ENCODE data around the gene KHK. TPM values are rescaled to one million over a fixed set of nuclear protein-coding genes. Genes with fewer than 3 reads are reported as not detected.

KHK gene
- polyA plus RNA-seq, 1 of the 3 experiments (the other 2 are of a cell fraction), result 10.3 TPM

DNA sequence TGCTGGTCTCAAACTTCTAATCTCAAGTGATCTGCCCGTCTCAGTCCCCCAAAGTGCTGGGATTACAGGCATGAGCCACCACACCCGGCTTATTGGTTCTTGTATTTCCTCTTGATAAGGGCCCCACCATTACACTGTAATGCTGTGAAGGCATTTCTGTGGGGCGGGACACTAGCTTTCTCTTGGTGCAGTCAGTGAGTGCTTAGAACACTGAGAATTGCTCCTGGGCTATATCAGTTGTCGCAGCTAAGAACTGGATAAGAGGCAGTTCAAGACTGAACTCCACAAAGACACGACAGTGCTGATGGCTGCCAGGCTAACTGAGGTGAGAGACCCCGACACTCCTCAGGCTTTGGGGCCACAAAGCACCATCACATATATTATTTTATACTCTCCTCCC is 2.1 kb downstream of the KHK start:
- H3K4me3 ChIP-seq (ENCODE audit: low read depth in 2 of 2, low read length in 1 of 2), result no peak overlapping the region
- TF ChIP-seq, protein P1, sequence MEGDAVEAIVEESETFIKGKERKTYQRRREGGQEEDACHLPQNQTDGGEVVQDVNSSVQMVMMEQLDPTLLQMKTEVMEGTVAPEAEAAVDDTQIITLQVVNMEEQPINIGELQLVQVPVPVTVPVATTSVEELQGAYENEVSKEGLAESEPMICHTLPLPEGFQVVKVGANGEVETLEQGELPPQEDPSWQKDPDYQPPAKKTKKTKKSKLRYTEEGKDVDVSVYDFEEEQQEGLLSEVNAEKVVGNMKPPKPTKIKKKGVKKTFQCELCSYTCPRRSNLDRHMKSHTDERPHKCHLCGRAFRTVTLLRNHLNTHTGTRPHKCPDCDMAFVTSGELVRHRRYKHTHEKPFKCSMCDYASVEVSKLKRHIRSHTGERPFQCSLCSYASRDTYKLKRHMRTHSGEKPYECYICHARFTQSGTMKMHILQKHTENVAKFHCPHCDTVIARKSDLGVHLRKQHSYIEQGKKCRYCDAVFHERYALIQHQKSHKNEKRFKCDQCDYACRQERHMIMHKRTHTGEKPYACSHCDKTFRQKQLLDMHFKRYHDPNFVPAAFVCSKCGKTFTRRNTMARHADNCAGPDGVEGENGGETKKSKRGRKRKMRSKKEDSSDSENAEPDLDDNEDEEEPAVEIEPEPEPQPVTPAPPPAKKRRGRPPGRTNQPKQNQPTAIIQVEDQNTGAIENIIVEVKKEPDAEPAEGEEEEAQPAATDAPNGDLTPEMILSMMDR (IDR thresholded peaks at IDR 0.05), result no peak
- no peak for TF ChIP-seq CHD2 (IDR thresholded peaks at IDR 0.05; ENCODE audit: low read length, partially characterized antibody)
- TF ChIP-seq TCF12 (IDR thresholded peaks at IDR 0.05), result no peak
- TF ChIP-seq FOXM1 (IDR thresholded peaks at IDR 0.05; ENCODE audit: low read depth), result no peak
- no peak for TF ChIP-seq EP300 (IDR thresholded peaks at IDR 0.05; ENCODE audit: borderline replicate concordance in 1 of 2, low read depth in 1 of 2, low read length in 1 of 2)
- WGBS (ENCODE audit: low lambda C conversion rate), result 91% methylated on average over 6 of the region's 6 CpGs
- no peak overlapping the region for H3K9ac ChIP-seq
- ChIA-PET POLR2A (interaction anchor here (1.0 to 2.6 kb wide), 4 partner anchors 10 to 103 kb away, joined by 3 to 18 read pairs (median 7); partner anchors contain the start of genes EMILIN1 and OST4), CTCF (interaction anchor here (0.6 to 14.6 kb wide), 14 partner anchors 9 to 243 kb away, joined by 3 to 227 read pairs (median 15); partner anchors contain the start of genes AGBL5 and OST4)
- no peak overlapping the region for H3K4me2 ChIP-seq
- peaks cover 3% of the 10 kb centered on the region; the same call in 1 of the 2 replicates for H4K20me1 ChIP-seq (ENCODE audit: insufficient read depth)
- H3K27ac ChIP-seq (ENCODE audit: low read depth in 2 of 2, low read length in 1 of 2), result no peak overlapping the region
- peaks cover 7% of the 10 kb centered on the region for H3F3A ChIP-seq (replicated peaks; ENCODE audit: insufficient read depth)
- no peak overlapping the region for H2AFZ ChIP-seq (ENCODE audit: low read depth)
- H3K9me2 ChIP-seq, result no peaks in the 10 kb centered on the region
- no peaks in the 10 kb centered on the region for H3K9me3 ChIP-seq
- no peak for DNase-seq
- no peaks in the 10 kb centered on the region for H3K27me3 ChIP-seq (ENCODE audit: insufficient read depth)
- peaks cover 6 to 32% of the 10 kb centered on the region in 2 experiments; a peak in 3 of 4 replicates for H3K4me1 ChIP-seq (ENCODE audit: control insufficient read depth in 1 of 2, insufficient read depth in 2 of 2, low read depth in 1 of 2, low read length in 1 of 2)
- no peaks in the 10 kb centered on the region for H3K79me2 ChIP-seq (ENCODE audit: insufficient read depth)
- peaks cover 0 to 15% of the 10 kb centered on the region in 2 experiments for H3K36me3 ChIP-seq (replicated peaks in 1 of 2; ENCODE audit: control insufficient read depth in 1 of 2, insufficient read depth in 2 of 2, low read length in 1 of 2)

DNA sequence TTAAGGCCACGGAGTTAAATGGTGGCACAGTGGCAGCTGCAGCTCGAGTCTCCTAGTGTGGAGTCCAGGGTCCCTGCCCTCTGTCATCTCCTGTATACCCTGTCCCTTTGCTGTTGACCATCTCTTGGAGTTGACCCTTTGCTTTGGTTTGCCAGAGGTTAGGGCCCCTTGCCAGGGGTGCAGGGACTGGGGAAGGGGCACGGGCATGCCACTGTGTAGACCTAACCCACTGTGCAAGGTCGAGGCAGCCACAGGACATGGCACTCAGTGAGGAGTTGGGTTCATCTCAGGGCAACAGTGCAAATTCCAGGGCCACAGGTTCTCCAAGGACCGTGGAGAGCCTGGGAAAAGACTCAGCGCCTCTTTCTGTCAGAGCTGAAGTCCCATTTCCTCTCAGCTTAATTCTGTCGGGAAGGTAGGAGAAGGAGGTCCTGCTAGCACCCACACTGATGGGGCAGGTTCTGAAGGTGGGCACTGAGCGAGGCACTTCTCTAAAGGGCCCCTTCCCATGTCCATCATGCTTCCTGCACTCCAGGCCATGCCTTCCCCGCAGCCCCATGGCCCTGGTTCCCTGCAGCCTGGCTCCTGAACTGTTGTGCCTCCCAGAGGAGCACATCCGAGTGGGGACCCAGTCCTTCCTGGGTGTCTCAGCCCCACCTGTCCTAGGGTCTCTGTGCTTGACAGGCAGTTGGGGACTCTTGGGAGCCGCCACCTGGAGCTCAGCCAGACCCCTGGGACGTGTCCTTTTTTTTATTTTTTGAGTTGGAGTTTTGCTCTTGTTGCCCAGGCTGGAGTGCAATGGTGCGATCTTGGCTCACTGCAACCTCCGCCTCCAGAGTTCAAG is 2.8 kb downstream of the KHK start:
- Histone ChIP-seq H3K27ac (ENCODE audit: low read depth in 2 of 2, low read length in 1 of 2) (no peak overlapping the region), H3K4me3 (ENCODE audit: low read depth in 2 of 2, low read length in 1 of 2) (no peak overlapping the region), H3K27me3 (ENCODE audit: insufficient read depth) (no peaks in the 10 kb centered on the region), H3K36me3 (replicated peaks in 1 of 2; ENCODE audit: control insufficient read depth in 1 of 2, insufficient read depth in 2 of 2, low read length in 1 of 2) (peaks cover 0 to 8% of the 10 kb centered on the region in 2 experiments), H3K79me2 (ENCODE audit: insufficient read depth) (no peaks in the 10 kb centered on the region), H3K4me2 (no peak overlapping the region), H3F3A (replicated peaks; ENCODE audit: insufficient read depth) (peaks cover 1% of the 10 kb centered on the region), H2AFZ (ENCODE audit: low read depth) (no peak overlapping the region), H3K9me2 (no peaks in the 10 kb centered on the region), H3K9ac (no peak overlapping the region), H3K4me1 (ENCODE audit: control insufficient read depth in 1 of 2, insufficient read depth in 2 of 2, low read depth in 1 of 2, low read length in 1 of 2) (peaks cover 6 to 32% of the 10 kb centered on the region in 2 experiments; a peak in 3 of 4 replicates), H4K20me1 (ENCODE audit: insufficient read depth) (no peaks in the 10 kb centered on the region; the same call in 1 of the 2 replicates), H3K9me3 (no peaks in the 10 kb centered on the region)
- ChIA-PET POLR2A (interaction anchor here (0.7 kb wide), 1 partner anchor 159 kb away, joined by 7 read pairs; no protein-coding TSS in a partner anchor), CTCF (interaction anchor here (0.9 to 14.6 kb wide), 13 partner anchors 8 to 243 kb away, joined by 3 to 227 read pairs (median 12); partner anchors contain the start of genes AGBL5 and OST4)
- DNase-seq, result no peak
- 87% methylated on average over 12 of the region's 14 CpGs for WGBS (ENCODE audit: low lambda C conversion rate)
- TF ChIP-seq, protein P2, sequence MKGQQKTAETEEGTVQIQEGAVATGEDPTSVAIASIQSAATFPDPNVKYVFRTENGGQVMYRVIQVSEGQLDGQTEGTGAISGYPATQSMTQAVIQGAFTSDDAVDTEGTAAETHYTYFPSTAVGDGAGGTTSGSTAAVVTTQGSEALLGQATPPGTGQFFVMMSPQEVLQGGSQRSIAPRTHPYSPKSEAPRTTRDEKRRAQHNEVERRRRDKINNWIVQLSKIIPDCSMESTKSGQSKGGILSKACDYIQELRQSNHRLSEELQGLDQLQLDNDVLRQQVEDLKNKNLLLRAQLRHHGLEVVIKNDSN (IDR thresholded peaks at IDR 0.05; ENCODE audit: borderline replicate concordance, low read depth), result no peak
- TF ChIP-seq SIN3A (IDR thresholded peaks at IDR 0.05; ENCODE audit: borderline replicate concordance, low read depth, low read length), result no peak
- TF ChIP-seq, protein P3, sequence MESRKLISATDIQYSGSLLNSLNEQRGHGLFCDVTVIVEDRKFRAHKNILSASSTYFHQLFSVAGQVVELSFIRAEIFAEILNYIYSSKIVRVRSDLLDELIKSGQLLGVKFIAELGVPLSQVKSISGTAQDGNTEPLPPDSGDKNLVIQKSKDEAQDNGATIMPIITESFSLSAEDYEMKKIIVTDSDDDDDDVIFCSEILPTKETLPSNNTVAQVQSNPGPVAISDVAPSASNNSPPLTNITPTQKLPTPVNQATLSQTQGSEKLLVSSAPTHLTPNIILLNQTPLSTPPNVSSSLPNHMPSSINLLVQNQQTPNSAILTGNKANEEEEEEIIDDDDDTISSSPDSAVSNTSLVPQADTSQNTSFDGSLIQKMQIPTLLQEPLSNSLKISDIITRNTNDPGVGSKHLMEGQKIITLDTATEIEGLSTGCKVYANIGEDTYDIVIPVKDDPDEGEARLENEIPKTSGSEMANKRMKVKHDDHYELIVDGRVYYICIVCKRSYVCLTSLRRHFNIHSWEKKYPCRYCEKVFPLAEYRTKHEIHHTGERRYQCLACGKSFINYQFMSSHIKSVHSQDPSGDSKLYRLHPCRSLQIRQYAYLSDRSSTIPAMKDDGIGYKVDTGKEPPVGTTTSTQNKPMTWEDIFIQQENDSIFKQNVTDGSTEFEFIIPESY (IDR thresholded peaks at IDR 0.05; ENCODE audit: borderline replicate concordance, low read depth), result no peak
- no peak for TF ChIP-seq GATA2 (CRISPR knock-in tag; IDR thresholded peaks at IDR 0.05)
- no peak for TF ChIP-seq MXI1 (IDR thresholded peaks at IDR 0.05; ENCODE audit: low read depth, low read length)
- TF ChIP-seq SMC3 (IDR thresholded peaks at IDR 0.05; ENCODE audit: low read depth, low read length), result no peak
- TF ChIP-seq ELF1 (IDR thresholded peaks at IDR 0.05), result no peak
- TF ChIP-seq POLR2AphosphoS5 (IDR thresholded peaks at IDR 0.05; ENCODE audit: low read depth, low read length), result no peak
- no peak for TF ChIP-seq JUND (IDR thresholded peaks at IDR 0.05)
- no peak for TF ChIP-seq MEF2A (IDR thresholded peaks at IDR 0.05; ENCODE audit: borderline replicate concordance, low read depth)
- no peak for TF ChIP-seq RAD21 (IDR thresholded peaks at IDR 0.05; ENCODE audit: low read length)
- no peak for TF ChIP-seq EZH2phosphoT487 (IDR thresholded peaks at IDR 0.05; ENCODE audit: borderline replicate concordance, low read depth)
- TF ChIP-seq, protein P1 (IDR thresholded peaks at IDR 0.05), result no peak

Measured in SK-N-SH (cell line).